H1 (cell line): ENCODE measurements around the gene WDFY4. TPM values are rescaled to one million over a fixed set of nuclear protein-coding genes. Genes with fewer than 3 reads are reported as not detected.

Experiments
- CTCF ChIA-PET: fragments of 300-600 bp; sonication (Branson Sonifier 250); formaldehyde crosslinking; loops from one replicate; lab custom pipeline; 2021; ENCODE audit not compliant: partially characterized antibody; lab: Charles Lee
- POLR2A ChIA-PET: fragments of 300-600 bp; sonication (Branson Sonifier 250); formaldehyde crosslinking; loops from one replicate; lab custom pipeline; 2021; ENCODE audit warnings: inconsistent platforms; ENCODE audit not compliant: partially characterized antibody; lab: Charles Lee
- DNase-seq, 2 experiments: peaks; one replicate each; pipeline versions ENCODE4 v3.0.0 to v3.0.0-alpha.2; 2010 to 2022; ENCODE audit warnings: low spot score in 2 of 2, low read depth in 1 of 2, mixed read lengths in 1 of 2
- FAIRE-seq: peaks from 2 replicates; lab custom pipeline; 2011; peaks lifted over from hg19 to GRCh38; lab: Jason Lieb, UNC
- H2AFZ ChIP-seq: 2 replicates; pipeline ENCODE4 v1.8.1; 2012; ENCODE audit warnings: low read length, inconsistent platforms
- H2AK5ac ChIP-seq: 2 replicates; pipeline ENCODE4 v1.6.1; 2013; ENCODE audit warnings: low read depth, low read length
- H2BK120ac ChIP-seq: replicated peaks from 2 replicates; pipeline ENCODE3; 2013; ENCODE audit warnings: low read depth, low read length, inconsistent platforms
- H2BK12ac ChIP-seq: 2 replicates; pipeline ENCODE4 v1.6.1; 2013; ENCODE audit warnings: low read depth, low read length
- H2BK15ac ChIP-seq: 2 replicates; pipeline ENCODE4 v1.6.1; 2013; ENCODE audit warnings: low read length
- H2BK20ac ChIP-seq: 2 replicates; pipeline ENCODE4 v1.6.1; 2013; ENCODE audit warnings: low read length
- H2BK5ac ChIP-seq: 2 replicates; pipeline ENCODE4 v1.6.1; 2013; ENCODE audit warnings: low read depth, low read length
- H3K14ac ChIP-seq: 2 replicates; pipeline ENCODE4 v1.6.1; 2013; ENCODE audit warnings: inconsistent platforms; ENCODE audit not compliant: insufficient read length
- H3K18ac ChIP-seq: 2 replicates; pipeline ENCODE4 v1.6.1; 2013; ENCODE audit warnings: low read length; ENCODE audit errors: extremely low read depth
- H3K23ac ChIP-seq: 2 replicates; pipeline ENCODE4 v1.6.1; 2013; ENCODE audit warnings: inconsistent platforms; ENCODE audit not compliant: insufficient read length
- H3K23me2 ChIP-seq: 2 replicates; pipeline ENCODE4 v1.6.1; 2013; ENCODE audit warnings: low read depth, low read length
- H3K27ac ChIP-seq: 2 replicates; pipeline ENCODE4 v1.6.1; 2011; ENCODE audit warnings: low read depth, low read length, inconsistent platforms
- H3K27me3 ChIP-seq, 4 experiments: replicated peaks in 1 of 4; 1 replicate in 1 of 4; 2 replicates in 3 of 4; pipeline versions ENCODE4 v1.6.1 to v1.8.1; 2011 to 2013; ENCODE audit warnings: low read length in 3 of 4, mild to moderate bottlenecking in 3 of 4, inconsistent platforms in 2 of 4, mixed read lengths in 2 of 4, moderate library complexity in 1 of 4; ENCODE audit not compliant: control insufficient read depth in 3 of 4, insufficient read depth in 3 of 4; ENCODE audit errors: extremely low read depth in 1 of 4
- H3K36me3 ChIP-seq, 4 experiments: 2 replicates each; pipeline versions ENCODE4 v1.6.1 to v1.8.1; 2011 to 2013; ENCODE audit warnings: mild to moderate bottlenecking in 4 of 4, low read length in 3 of 4, moderate library complexity in 2 of 4, control low read depth in 1 of 4, inconsistent platforms in 1 of 4; ENCODE audit not compliant: insufficient read depth in 4 of 4, control insufficient read depth in 2 of 4
- H3K4ac ChIP-seq: replicated peaks from 2 replicates; pipeline ENCODE3; 2013; ENCODE audit warnings: low read length, low read depth, mixed read lengths, inconsistent platforms; ENCODE audit not compliant: insufficient read length
- H3K4me1 ChIP-seq, 4 experiments: replicated peaks in 1 of 4; 1 replicate in 1 of 4; 2 replicates in 3 of 4; pipeline versions ENCODE4 v1.6.1 to v1.8.1; 2011 to 2013; ENCODE audit warnings: low read length in 3 of 4, inconsistent platforms in 2 of 4, mixed read lengths in 1 of 4; ENCODE audit not compliant: insufficient read depth in 4 of 4, control insufficient read depth in 3 of 4
- H3K4me2 ChIP-seq, 2 experiments: 2 replicates each; pipeline versions ENCODE4 v1.6.1 to v1.8.1; 2011 to 2013; ENCODE audit warnings: low read depth in 2 of 2, low read length in 2 of 2, control low read depth in 1 of 2, inconsistent platforms in 1 of 2, mild to moderate bottlenecking in 1 of 2; ENCODE audit not compliant: insufficient read depth in 1 of 2
- H3K4me3 ChIP-seq, 4 experiments: fragments of 200-600, 300-600 bp in 1 of 4; sonication (generic), shearing (Covaris generic), sonication (Bioruptor Twin) in 1 of 4; 2 replicates each; pipeline versions ENCODE4 v1.5.1 to v1.8.1; 2011 to 2016; ENCODE audit warnings: low read length in 4 of 4, low read depth in 3 of 4, control low read depth in 2 of 4, inconsistent platforms in 2 of 4, mild to moderate bottlenecking in 2 of 4, mixed read lengths in 1 of 4, moderate library complexity in 1 of 4; ENCODE audit not compliant: insufficient read depth in 2 of 4; ENCODE audit errors: extremely low read depth in 1 of 4
- H3K56ac ChIP-seq: replicated peaks from 2 replicates; pipeline ENCODE3; 2013; ENCODE audit warnings: low read depth, mild to moderate bottlenecking, mixed read lengths, low read length, inconsistent platforms; ENCODE audit not compliant: insufficient read length
- H3K79me1 ChIP-seq: 2 replicates; pipeline ENCODE4 v1.6.1; 2013; ENCODE audit warnings: low read depth, low read length, control low read depth
- H3K79me2 ChIP-seq, 2 experiments: 2 replicates each; pipeline versions ENCODE4 v1.6.1 to v1.8.1; 2012 to 2013; ENCODE audit warnings: low read length in 2 of 2, mild to moderate bottlenecking in 2 of 2, inconsistent platforms in 1 of 2; ENCODE audit not compliant: insufficient read depth in 2 of 2, control insufficient read depth in 1 of 2
- H3K9ac ChIP-seq, 4 experiments: replicated peaks in 1 of 4; 1 replicate in 1 of 4; 2 replicates in 3 of 4; pipeline versions ENCODE4 v1.6.1 to v1.8.1; 2011 to 2013; ENCODE audit warnings: low read depth in 3 of 4, low read length in 3 of 4, control low read depth in 2 of 4, mild to moderate bottlenecking in 2 of 4, moderate library complexity in 2 of 4, inconsistent platforms in 1 of 4; ENCODE audit errors: extremely low read depth in 1 of 4
- H3K9me3 ChIP-seq, 2 experiments: 2 replicates each; pipeline versions ENCODE4 v1.6.1 to v1.8.1; 2012 to 2013; ENCODE audit warnings: mild to moderate bottlenecking in 2 of 2, moderate library complexity in 2 of 2, control low read depth in 1 of 2, inconsistent platforms in 1 of 2, low read depth in 1 of 2, low read length in 1 of 2, mixed read lengths in 1 of 2; ENCODE audit not compliant: insufficient read depth in 2 of 2
- H4K20me1 ChIP-seq, 2 experiments: replicated peaks in 1 of 2; 2 replicates each; pipeline versions ENCODE3 to v1.8.1; 2011 to 2013; ENCODE audit warnings: inconsistent platforms in 2 of 2, low read length in 2 of 2, mild to moderate bottlenecking in 1 of 2; ENCODE audit not compliant: insufficient read depth in 2 of 2, control insufficient read depth in 1 of 2
- H4K5ac ChIP-seq: 2 replicates; pipeline ENCODE4 v1.6.1; 2013; ENCODE audit warnings: low read length, low read depth, mixed read lengths, inconsistent platforms; ENCODE audit not compliant: insufficient read length
- H4K8ac ChIP-seq: 2 replicates; pipeline ENCODE4 v1.8.0; 2013; ENCODE audit warnings: mild to moderate bottlenecking, moderate library complexity, low read length, inconsistent platforms; ENCODE audit not compliant: insufficient read depth; ENCODE audit errors: extremely low read depth
- H4K91ac ChIP-seq: replicated peaks from 2 replicates; pipeline ENCODE3; 2013; ENCODE audit warnings: low read length, mixed read lengths, inconsistent platforms; ENCODE audit not compliant: insufficient read length
- ASH2L ChIP-seq: fragments of 200-600, 300-600 bp; sonication (generic); IDR thresholded peaks from one replicate; pipeline ENCODE4 v1.7.1; 2017; ENCODE audit warnings: low read length
- BACH1 ChIP-seq: IDR thresholded peaks from 2 replicates; pipeline ENCODE4 v1.6.1; 2012; ENCODE audit warnings: low read length, improper control_type of control experiment
- CBX8 ChIP-seq: fragments of 300-800, 300-1000 bp; sonication (generic); IDR thresholded peaks from 2 replicates; pipeline ENCODE4 v1.7.1; 2016; ENCODE audit warnings: low read depth, low read length, borderline replicate concordance
- CHD1 ChIP-seq: IDR thresholded peaks from 2 replicates; pipeline ENCODE4 v1.6.1; 2012; ENCODE audit warnings: low read depth, low read length, improper control_type of control experiment
- CREB1 ChIP-seq: IDR thresholded peaks from 2 replicates; pipeline ENCODE4 v1.6.1; 2012; ENCODE audit warnings: inconsistent platforms
- EGR1 ChIP-seq: IDR thresholded peaks from 2 replicates; pipeline ENCODE4 v1.6.1; 2011; ENCODE audit warnings: low read depth, low read length, borderline replicate concordance
- FOSL1 ChIP-seq: IDR thresholded peaks from 2 replicates; pipeline ENCODE4 v1.6.1; 2011; ENCODE audit warnings: mild to moderate bottlenecking, low read depth, low read length, moderate library complexity; ENCODE audit not compliant: insufficient read depth
- HDAC6 ChIP-seq: IDR thresholded peaks from one replicate; pipeline ENCODE4 v1.7.1; 2012; ENCODE audit warnings: low read depth, mild to moderate bottlenecking, inconsistent platforms, low read length, moderate library complexity
- JUND ChIP-seq: IDR thresholded peaks from 2 replicates; pipeline ENCODE4 v1.6.1; 2011; ENCODE audit warnings: mild to moderate bottlenecking, improper control_type of control experiment, low read length
- KDM1A ChIP-seq: fragments of 200-600, 300-600 bp; sonication (generic); IDR thresholded peaks from 2 replicates; pipeline ENCODE4 v1.7.1; 2016; ENCODE audit warnings: mild to moderate bottlenecking, low read length, borderline replicate concordance
- KDM4A ChIP-seq: IDR thresholded peaks from one replicate; pipeline ENCODE4 v1.7.1; 2012; ENCODE audit warnings: low read depth, mild to moderate bottlenecking, moderate library complexity, low read length, inconsistent platforms; ENCODE audit not compliant: severe bottlenecking
- PHF8 ChIP-seq: fragments of 200-600 bp; sonication (generic); conservative IDR thresholded peaks from 2 replicates; pipeline ENCODE4 v1.7.1; 2012; ENCODE audit warnings: low read depth, mild to moderate bottlenecking, inconsistent platforms, low read length, moderate library complexity
- RXRA ChIP-seq: IDR thresholded peaks from 2 replicates; pipeline ENCODE4 v1.6.1; 2011; ENCODE audit warnings: low read depth, mild to moderate bottlenecking, low read length, moderate library complexity; ENCODE audit not compliant: insufficient read depth
- SP2 ChIP-seq: IDR thresholded peaks from 2 replicates; pipeline ENCODE4 v1.6.1; 2012; ENCODE audit warnings: mild to moderate bottlenecking, low read length, inconsistent platforms
- TAF7 ChIP-seq: optimal IDR thresholded peaks from 2 replicates; pipeline ENCODE3; 2011; ENCODE audit warnings: low read depth, mild to moderate bottlenecking, inconsistent platforms, low read length, moderate library complexity, borderline replicate concordance
- ZNF274 ChIP-seq: IDR thresholded peaks from 2 replicates; pipeline ENCODE4 v1.7.0; 2012; ENCODE audit warnings: low read length, borderline replicate concordance; ENCODE audit errors: extremely low read depth
- WGBS, 2 experiments: shearing (Covaris generic) in 1 of 2; methylation state at CpG; one replicate each; pipeline versions ENCODE4 v1.1.6 to v1.1.7; 2013 to 2015; ENCODE audit warnings: low lambda C conversion rate in 2 of 2, mixed read lengths in 2 of 2, inconsistent platforms in 1 of 2, low coverage in 1 of 2, missing lambda C conversion rate in 1 of 2; ENCODE audit not compliant: insufficient replicate concordance in 2 of 2, insufficient coverage in 1 of 2, insufficient read length in 1 of 2; ENCODE audit errors: extremely low coverage in 1 of 2, missing lambda C conversion rate in 1 of 2; 5-methylcytosine and 5-hydroxymethylcytosine counted together
- polyA plus RNA-seq, 7 experiments: library from polyadenylated mRNA; depleted of rRNA in 3 of 7; stranded (reverse) in 5 of 7; unstranded in 2 of 7; fragments of >200 nt in 5 of 7; fragments of 200-250 nt in 2 of 7; gene quantifications; 1 replicate in 5 of 7; 2 replicates in 1 of 7; 4 replicates in 1 of 7; pipeline versions ENCODE4 v1.2.1 to v1.2.3, GENCODE V29; 2011 to 2013; ENCODE audit warnings: missing spikeins in 2 of 7, mixed read lengths in 2 of 7
- total RNA-seq: library from RNA; stranded (reverse); fragmentation: NEBNext Ultra II Directional; extraction: Animal tissue kit (Norgen Biotek cat#: 25700); gene quantifications from 2 replicates; pipeline ENCODE4 v1.2.1, GENCODE V29; 2021

Gene WDFY4
- total and polyA plus RNA-seq, 2 of the 8 experiments (the other 6 are each of a cell fraction or from before 2014, with no cell fraction given), result not detected

- no peak overlapping the region for H2BK12ac ChIP-seq
- H2BK5ac ChIP-seq, result no peak overlapping the region
- H4K8ac ChIP-seq, result no peak overlapping the region
- H3K79me2 ChIP-seq, result no peaks in the 10 kb centered on the region
- H3K56ac ChIP-seq, result no peak overlapping the region
- no peak overlapping the region for H2BK120ac ChIP-seq
- no peak overlapping the region for H3K27ac ChIP-seq
- no peak overlapping the region for H3K14ac ChIP-seq
- no peak overlapping the region for H3K18ac ChIP-seq
- H4K5ac ChIP-seq, result no peak overlapping the region
- no peak for FAIRE-seq
- H3K79me1 ChIP-seq, result no peaks in the 10 kb centered on the region
- no peaks in the 10 kb centered on the region for H3K23me2 ChIP-seq
- no peaks in the 10 kb centered on the region; a peak in 1 of 7 replicates for H3K4me1 ChIP-seq
- H3K4me3 ChIP-seq, result no peak overlapping the region
- H3K23ac ChIP-seq, result no peak overlapping the region
- H2AK5ac ChIP-seq, result no peak overlapping the region
- no peak overlapping the region for H4K91ac ChIP-seq
- ChIA-PET CTCF (interaction anchor here (0.9 to 2.0 kb wide), 3 partner anchors 10 to 134 kb away, joined by 3 to 4 read pairs (median 3); no protein-coding TSS in a partner anchor), POLR2A (no interaction called here)
- 95% methylated on average over 4 of the region's 4 CpGs; no CpG with 5 or more reads in 1 of the 2 experiments for WGBS, 2 experiments
- no peak overlapping the region for H3K9ac ChIP-seq
- H3K27me3 ChIP-seq, result no peaks in the 10 kb centered on the region
- DNase-seq, result no peak
- no peak overlapping the region for H2AFZ ChIP-seq
- no peak overlapping the region for H2BK15ac ChIP-seq
- H3K4ac ChIP-seq, result no peak overlapping the region
- no peak overlapping the region for H2BK20ac ChIP-seq
- no peaks in the 10 kb centered on the region for H3K9me3 ChIP-seq
- H3K4me2 ChIP-seq, result no peak overlapping the region
- no peaks in the 10 kb centered on the region for H4K20me1 ChIP-seq
- no peaks in the 10 kb centered on the region for H3K36me3 ChIP-seq
- TF ChIP-seq FOSL1, result no peak
- no peak for TF ChIP-seq ASH2L
- no peak for TF ChIP-seq EGR1
- TF ChIP-seq KDM1A, result no peak
- TF ChIP-seq ZNF274, result no peak
- TF ChIP-seq CHD1, result no peak
- TF ChIP-seq CREB1, result no peak
- no peak for TF ChIP-seq CBX8
- no peak for TF ChIP-seq JUND
- TF ChIP-seq SP2, result no peak
- no peak for TF ChIP-seq PHF8
- no peak for TF ChIP-seq HDAC6
- no peak for TF ChIP-seq BACH1
- no peak for TF ChIP-seq TAF7
- TF ChIP-seq KDM4A, result no peak
- TF ChIP-seq RXRA, result no peak
These were observed 108.0 kb downstream of the WDFY4 start for GRCh38 chr10:48792687-48793096.
